GM12892 (cell line): Measurements from ENCODE around the gene LILRA1.

Experiments used
- POLR2A ChIP-seq: IDR thresholded peaks from 2 replicates; pipeline ENCODE4 v1.6.1; 2011; ENCODE audit warnings: low read depth, low read length, control low read depth
- POLR2AphosphoS5 ChIP-seq: IDR thresholded peaks from 2 replicates; pipeline ENCODE4 v1.6.1; 2011; ENCODE audit warnings: low read depth, low read length, control low read depth

- TF ChIP-seq POLR2AphosphoS5: no peak
- no peak for TF ChIP-seq POLR2A
Observed at GRCh38 chr19:54551293-54551692, 42.1 kb upstream of the LILRA1 start.
